ENCODE measurements around the gene SCN2A. TPM values are rescaled to one million over a fixed set of nuclear protein-coding genes. Genes with fewer than 3 reads are reported as not detected.
"Not testable (repeated sequence)": the region's sequence is repeated elsewhere in the genome, so short reads cannot be mapped to it uniquely, and the experiment has no call there.

Gene SCN2A
- total RNA-seq, 2 experiments from 2014 or later = 0.21 TPM; not detected in 1

DNA sequence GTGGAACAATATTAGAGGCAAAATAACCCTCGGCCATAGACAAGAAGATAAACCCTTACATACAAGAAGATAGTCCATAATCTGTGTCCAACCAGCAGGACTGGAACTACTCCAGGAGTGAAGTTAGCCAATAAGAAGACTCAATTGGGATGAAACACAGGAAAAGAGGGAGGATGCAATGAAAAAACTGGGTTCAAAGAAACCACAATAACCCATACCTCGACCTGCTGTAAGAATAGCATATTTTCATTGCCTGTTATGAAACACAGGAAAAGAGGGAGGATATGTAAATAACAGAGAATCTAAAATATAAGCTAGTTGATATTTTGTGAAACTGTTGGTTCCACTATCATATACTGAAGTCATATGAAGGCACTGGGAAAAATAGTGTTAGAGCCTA, 143.1 kb downstream of the SCN2A start:
- Mint-ChIP-seq H3K4me3 (no peak overlapping the region), H3K27ac (no peak overlapping the region), H3K4me1 (peaks cover 2% of the 10 kb centered on the region), H3K36me3 (no peaks in the 10 kb centered on the region), H3K27me3 (peaks cover 15% of the 10 kb centered on the region), H3K9me3 (ENCODE audit: low read depth) (no peaks in the 10 kb centered on the region)
- CTCF ChIA-PET = no interaction called here
- ATAC-seq (no peak), DNase-seq (no peak)

DNA sequence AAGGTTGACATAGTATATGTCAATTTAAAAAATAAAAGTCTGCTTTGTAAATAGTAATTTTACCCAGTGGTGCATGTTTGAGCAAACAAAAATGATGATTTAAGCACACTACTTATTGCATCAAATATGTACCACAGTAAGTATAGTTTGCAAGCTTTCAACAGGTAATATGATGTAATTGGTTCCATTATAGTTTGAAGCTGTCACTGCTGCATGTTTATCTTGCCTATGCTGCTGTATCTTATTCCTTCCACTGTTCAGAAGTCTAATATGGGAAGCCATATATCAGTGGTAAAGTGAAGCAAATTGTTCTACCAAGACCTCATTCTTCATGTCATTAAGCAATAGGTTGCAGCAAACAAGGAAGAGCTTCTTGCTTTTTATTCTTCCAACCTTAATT, 151.7 kb downstream of the SCN2A start:
- no peak overlapping the region for H3K4me3 Mint-ChIP-seq
- CTCF ChIA-PET = no interaction called here
- peaks cover 10% of the 10 kb centered on the region for H3K27me3 Mint-ChIP-seq
- DNase-seq (no peak), ATAC-seq (no peak)
- H3K4me1 Mint-ChIP-seq = peaks cover 8% of the 10 kb centered on the region
- H3K36me3 Mint-ChIP-seq = no peaks in the 10 kb centered on the region
- no peaks in the 10 kb centered on the region for H3K9me3 Mint-ChIP-seq (ENCODE audit: low read depth)
- no peak overlapping the region for H3K27ac Mint-ChIP-seq

DNA sequence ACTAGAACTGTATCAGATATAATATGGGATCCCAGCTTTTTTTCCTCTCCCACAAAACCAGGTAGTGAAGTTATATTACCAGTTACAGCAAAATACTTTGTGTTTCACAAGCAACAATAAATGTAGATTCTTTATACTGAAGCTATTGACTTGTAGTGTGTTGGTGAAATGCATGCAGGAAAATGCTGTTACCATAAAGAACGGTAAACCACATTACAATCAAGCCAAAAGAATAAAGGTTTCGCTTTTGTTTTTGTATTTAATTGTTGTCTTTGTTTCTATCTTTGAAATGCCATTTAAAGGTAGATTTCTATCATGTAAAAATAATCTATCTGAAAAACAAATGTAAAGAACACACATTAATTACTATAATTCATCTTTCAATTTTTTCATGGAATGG, 152.6 kb downstream of the SCN2A start:
- CTCF ChIA-PET = interaction anchor here (0.7 kb wide), 1 partner anchor 483 kb away, joined by 3 read pairs; no protein-coding TSS in a partner anchor
- DNase-seq (no peak), ATAC-seq (peak; percentile 49)
- Mint-ChIP-seq H3K36me3 (no peaks in the 10 kb centered on the region), H3K27ac (peak overlapping the region; percentile 44), H3K9me3 (ENCODE audit: low read depth) (no peaks in the 10 kb centered on the region), H3K4me1 (peaks cover 8% of the 10 kb centered on the region), H3K27me3 (peaks cover 15% of the 10 kb centered on the region), H3K4me3 (peak overlapping the region; percentile 47)

DNA sequence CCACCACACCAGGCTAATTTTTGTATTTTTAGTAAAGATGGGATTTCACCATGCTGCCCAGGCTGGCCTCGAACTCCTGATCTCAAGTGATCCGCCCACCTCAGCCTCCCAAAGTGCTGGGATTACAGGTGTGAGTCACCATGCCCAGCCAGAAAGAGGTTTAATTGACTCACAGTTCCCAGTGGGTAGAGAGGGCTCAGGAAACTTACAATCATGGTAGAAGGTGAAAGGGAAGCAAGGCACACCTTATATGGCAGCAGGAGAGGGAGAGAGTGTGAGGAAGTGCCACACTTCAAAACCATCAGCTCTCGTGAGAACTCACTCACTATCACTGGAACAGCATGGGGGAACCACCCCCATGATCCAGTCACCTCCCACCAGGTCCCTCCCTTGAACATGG, 159.4 kb downstream of the SCN2A start:
- H3K36me3 Mint-ChIP-seq; H3K27ac Mint-ChIP-seq; DNase-seq; ATAC-seq; CTCF ChIA-PET; H3K4me1 Mint-ChIP-seq; H3K9me3 Mint-ChIP-seq (ENCODE audit: low read depth); H3K4me3 Mint-ChIP-seq: not testable (repeated sequence)
- peaks cover 33% of the 10 kb centered on the region for H3K27me3 Mint-ChIP-seq

DNA sequence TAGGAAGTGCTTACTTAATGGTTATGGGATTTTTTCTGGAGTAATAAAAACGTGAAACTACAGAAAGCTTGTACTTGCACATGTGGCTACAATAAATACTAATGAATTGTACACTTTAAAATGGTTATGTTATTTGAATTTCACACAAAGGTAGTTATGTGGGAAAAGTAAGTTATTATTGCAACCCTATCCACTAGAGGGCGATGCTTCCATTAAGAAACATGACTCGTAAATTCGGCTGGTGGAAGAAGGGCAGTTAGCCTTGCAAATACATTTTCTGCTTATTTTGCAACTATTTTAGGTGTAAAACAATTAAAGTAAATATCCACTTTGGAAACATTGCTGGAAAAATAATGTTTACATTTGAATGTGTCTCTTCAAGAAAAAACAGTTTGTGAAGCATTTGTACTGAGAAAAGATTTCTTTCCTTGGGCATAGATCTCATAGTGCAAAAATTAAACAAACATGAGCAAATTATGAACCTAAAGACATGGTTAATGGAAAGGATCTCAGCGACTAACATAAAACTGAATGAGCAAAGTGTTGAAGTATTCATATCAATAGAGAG, 162.2 kb downstream of the SCN2A start:
- CTCF ChIA-PET = interaction anchor here (0.7 to 2.0 kb wide), 4 partner anchors 247 to 489 kb away, joined by 3 to 12 read pairs (median 4); no protein-coding TSS in a partner anchor

DNA sequence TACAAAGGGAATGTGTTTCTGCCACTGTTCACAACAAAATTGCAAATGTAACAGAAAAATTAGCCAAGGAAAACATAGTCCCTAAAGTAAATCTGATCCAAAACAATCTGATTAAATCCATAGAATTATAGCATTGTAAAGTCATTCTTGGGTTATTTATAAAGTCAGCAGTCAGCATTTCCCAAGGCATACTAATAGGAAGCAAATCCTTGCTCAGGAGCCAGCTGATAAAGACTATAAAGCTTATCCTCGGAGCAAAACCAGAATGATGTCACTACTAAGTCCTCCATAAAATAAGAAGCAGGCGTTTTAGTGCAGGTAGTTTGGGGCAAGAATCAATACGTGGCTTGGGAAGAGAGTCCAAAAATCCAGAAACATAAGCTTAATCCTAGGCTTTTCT, 162.9 kb downstream of the SCN2A start:
- H3K36me3 Mint-ChIP-seq = no peaks in the 10 kb centered on the region
- no peaks in the 10 kb centered on the region for H3K9me3 Mint-ChIP-seq (ENCODE audit: low read depth)
- H3K27me3 Mint-ChIP-seq = peaks cover 37% of the 10 kb centered on the region
- CTCF ChIA-PET = interaction anchor here (1.1 to 2.0 kb wide), 6 partner anchors 105 to 489 kb away, joined by 3 to 12 read pairs (median 3); no protein-coding TSS in a partner anchor
- H3K4me3 Mint-ChIP-seq = no peak overlapping the region
- no peaks in the 10 kb centered on the region for H3K4me1 Mint-ChIP-seq
- ATAC-seq = no peak
- no peak overlapping the region for H3K27ac Mint-ChIP-seq
- DNase-seq = no peak

More for the DNA sequence above, 162.2 kb downstream of the SCN2A start:
- H3K27ac Mint-ChIP-seq = no peak overlapping the region
- no peaks in the 10 kb centered on the region for H3K36me3 Mint-ChIP-seq
- H3K27me3 Mint-ChIP-seq = peaks cover 38% of the 10 kb centered on the region
- no peak overlapping the region for H3K4me3 Mint-ChIP-seq
- no peaks in the 10 kb centered on the region for H3K4me1 Mint-ChIP-seq
- H3K9me3 Mint-ChIP-seq (ENCODE audit: low read depth) = no peaks in the 10 kb centered on the region
- DNase-seq (no peak), ATAC-seq (no peak)

DNA sequence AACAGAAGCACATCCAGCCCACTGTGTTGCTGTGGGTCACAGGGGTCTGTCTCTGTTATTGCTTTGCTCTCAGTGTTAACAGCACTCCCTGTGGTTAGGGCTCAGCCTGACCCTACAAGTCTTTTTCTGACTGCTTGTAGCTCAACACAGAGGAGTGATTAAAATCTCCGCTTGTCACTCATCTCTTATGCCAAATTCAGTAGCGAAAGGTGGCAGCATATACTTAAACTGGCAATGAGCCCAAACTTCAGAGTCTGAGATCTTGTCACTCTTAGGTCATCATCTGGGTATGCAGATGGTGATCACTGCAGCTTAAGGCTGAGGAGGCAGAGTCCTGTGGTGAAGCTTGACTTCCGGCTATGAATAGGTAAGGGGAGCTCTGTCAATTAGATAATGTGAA, 167.0 kb downstream of the SCN2A start:
- H3K36me3 Mint-ChIP-seq = no peaks in the 10 kb centered on the region
- DNase-seq = no peak
- H3K4me1 Mint-ChIP-seq = no peaks in the 10 kb centered on the region
- CTCF ChIA-PET = interaction anchor here (1.4 kb wide), 1 partner anchor 468 kb away, joined by 5 read pairs; no protein-coding TSS in a partner anchor
- peaks cover 25% of the 10 kb centered on the region for H3K27me3 Mint-ChIP-seq
- H3K4me3 Mint-ChIP-seq = no peak overlapping the region
- ATAC-seq = no peak
- no peaks in the 10 kb centered on the region for H3K9me3 Mint-ChIP-seq (ENCODE audit: low read depth)
- H3K27ac Mint-ChIP-seq = no peak overlapping the region

DNA sequence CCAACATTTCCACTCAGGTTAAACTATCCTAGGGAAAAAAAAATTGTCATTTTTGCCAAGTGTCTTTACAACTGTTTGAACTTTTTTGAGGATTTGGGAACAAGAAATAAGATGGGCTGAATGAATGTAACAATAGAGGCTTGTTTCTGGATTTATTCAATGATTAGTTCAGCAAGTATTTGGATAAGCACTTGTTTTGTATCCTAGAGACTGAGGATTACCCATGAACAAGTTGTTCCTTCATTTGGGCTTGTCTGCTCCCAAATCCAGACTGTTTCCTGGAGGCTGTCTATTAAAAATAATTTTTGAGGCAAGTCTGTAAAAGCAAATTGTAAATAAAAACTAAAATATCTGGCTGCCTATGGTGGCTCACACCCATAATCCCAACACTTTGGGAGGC, 168.3 kb downstream of the SCN2A start:
- Mint-ChIP-seq H3K27ac (no peak overlapping the region), H3K27me3 (peaks cover 16% of the 10 kb centered on the region), H3K4me3 (no peak overlapping the region), H3K36me3 (no peaks in the 10 kb centered on the region), H3K9me3 (ENCODE audit: low read depth) (no peaks in the 10 kb centered on the region), H3K4me1 (no peaks in the 10 kb centered on the region)
- DNase-seq (no peak), ATAC-seq (no peak)
- CTCF ChIA-PET = no interaction called here

DNA sequence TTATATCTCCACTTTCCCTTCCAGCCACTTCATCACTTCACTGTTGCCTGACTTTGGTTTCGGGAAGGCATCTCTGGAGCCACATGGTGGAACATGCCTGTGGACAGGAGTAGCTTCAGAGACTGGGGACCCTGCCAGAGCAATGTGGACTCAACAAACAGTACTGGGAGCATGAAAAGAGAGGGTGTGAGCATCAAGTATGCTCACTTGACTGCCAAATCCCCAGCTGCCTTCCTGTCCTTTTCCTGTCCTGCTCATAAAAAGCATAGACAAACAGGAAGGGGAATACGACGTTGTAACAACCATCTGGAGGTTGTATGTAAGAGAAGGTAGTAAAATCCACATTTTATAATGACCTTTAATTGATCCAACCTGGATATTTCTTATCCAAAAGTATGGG, 169.0 kb downstream of the SCN2A start:
- ATAC-seq (no peak), DNase-seq (no peak)
- Mint-ChIP-seq H3K4me1 (no peaks in the 10 kb centered on the region), H3K36me3 (no peaks in the 10 kb centered on the region), H3K27ac (no peak overlapping the region), H3K27me3 (peaks cover 16% of the 10 kb centered on the region), H3K9me3 (ENCODE audit: low read depth) (no peaks in the 10 kb centered on the region), H3K4me3 (no peak overlapping the region)
- CTCF ChIA-PET = no interaction called here

DNA sequence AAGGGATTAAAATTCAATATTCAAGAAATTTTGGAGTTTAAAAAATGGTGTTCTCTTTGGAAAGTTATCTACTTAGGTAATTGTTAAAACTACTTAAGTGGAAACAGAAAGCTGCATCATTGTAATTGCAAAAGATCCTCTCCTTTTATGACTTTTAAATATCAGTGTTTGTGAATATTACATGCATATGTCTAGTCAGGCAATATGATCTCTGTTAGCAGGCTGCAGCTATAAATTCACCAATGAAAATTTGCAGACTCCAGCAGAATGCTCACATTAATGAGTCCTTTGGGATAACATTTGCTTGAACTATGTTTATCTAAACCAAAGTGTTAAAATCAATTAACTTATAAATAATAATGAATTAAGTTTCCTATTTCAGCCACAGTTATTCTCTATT, 171.1 kb downstream of the SCN2A start:
- Mint-ChIP-seq H3K9me3 (ENCODE audit: low read depth) (no peaks in the 10 kb centered on the region), H3K4me3 (no peak overlapping the region), H3K27me3 (peaks cover 4% of the 10 kb centered on the region), H3K36me3 (no peaks in the 10 kb centered on the region), H3K4me1 (no peaks in the 10 kb centered on the region), H3K27ac (no peak overlapping the region)
- ATAC-seq (no peak), DNase-seq (no peak)
- CTCF ChIA-PET = no interaction called here

DNA sequence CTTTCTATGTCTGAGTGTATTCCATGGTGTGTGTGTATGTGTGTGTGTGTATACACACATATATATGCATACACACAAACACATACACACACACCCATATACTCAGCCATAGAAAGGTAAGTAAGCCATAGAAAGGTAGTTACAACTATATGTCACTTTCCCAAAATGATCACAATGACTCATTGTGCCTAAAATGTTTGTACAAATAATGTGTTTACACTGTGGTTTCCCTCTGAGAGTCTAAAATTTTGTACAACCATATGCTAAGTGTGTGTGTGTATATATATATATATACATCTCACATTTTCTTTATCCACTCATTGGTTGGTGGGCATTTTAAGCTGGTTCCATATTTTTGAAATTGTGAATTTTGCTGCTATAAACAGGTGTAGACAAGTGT, 175.0 kb downstream of the SCN2A start:
- DNase-seq (no peak), ATAC-seq (no peak)
- no peak overlapping the region for H3K4me3 Mint-ChIP-seq
- no peaks in the 10 kb centered on the region for H3K4me1 Mint-ChIP-seq
- CTCF ChIA-PET = no interaction called here
- no peak overlapping the region for H3K27ac Mint-ChIP-seq
- H3K36me3 Mint-ChIP-seq = no peaks in the 10 kb centered on the region
- H3K9me3 Mint-ChIP-seq (ENCODE audit: low read depth) = peaks cover 5% of the 10 kb centered on the region
- peaks cover 4% of the 10 kb centered on the region for H3K27me3 Mint-ChIP-seq

DNA sequence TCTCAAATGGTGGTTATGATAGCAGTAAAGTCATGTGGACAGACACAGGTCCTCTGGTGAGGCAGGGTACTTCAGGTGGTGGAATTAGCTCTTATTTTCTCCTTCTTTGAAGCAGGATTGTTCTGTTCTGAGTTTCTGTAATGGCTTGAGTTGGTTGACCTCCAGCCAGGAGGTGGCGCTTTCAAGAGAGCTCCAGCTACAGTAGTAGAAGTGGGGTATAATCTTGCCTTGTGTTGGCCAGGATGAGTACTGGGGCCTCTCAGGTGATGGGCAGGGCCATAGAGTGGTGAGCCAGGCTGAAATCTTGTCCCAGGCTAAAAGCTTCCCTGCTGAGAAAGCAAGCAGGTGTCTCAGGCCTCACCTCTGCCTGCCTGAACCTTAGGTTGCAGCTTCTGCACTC, 177.8 kb downstream of the SCN2A start:
- ATAC-seq (no peak), DNase-seq (no peak)
- H3K36me3 Mint-ChIP-seq = no peaks in the 10 kb centered on the region
- peaks cover 5% of the 10 kb centered on the region for H3K9me3 Mint-ChIP-seq (ENCODE audit: low read depth)
- no peak overlapping the region for H3K4me3 Mint-ChIP-seq
- CTCF ChIA-PET = no interaction called here
- no peak overlapping the region for H3K27ac Mint-ChIP-seq
- H3K4me1 Mint-ChIP-seq = no peaks in the 10 kb centered on the region
- H3K27me3 Mint-ChIP-seq = peaks cover 2% of the 10 kb centered on the region

DNA sequence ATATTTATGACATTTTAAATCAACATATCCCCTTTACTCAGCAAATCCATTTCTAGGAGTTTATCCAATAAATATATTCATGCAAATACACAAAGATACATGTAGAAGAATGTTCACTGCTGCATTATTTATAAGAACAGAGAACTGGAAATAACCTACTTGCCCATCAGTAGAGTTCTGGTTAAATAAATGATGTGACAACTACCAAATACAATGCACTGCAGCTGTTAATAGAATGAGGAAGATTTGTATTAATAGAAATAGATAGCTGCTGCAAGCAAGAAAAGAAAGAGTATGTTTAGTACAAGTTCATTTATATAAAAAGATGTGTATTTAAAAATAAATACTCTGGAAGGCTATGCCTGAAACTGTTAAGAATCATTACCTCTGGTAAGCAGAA, 181.0 kb downstream of the SCN2A start:
- Mint-ChIP-seq H3K4me1 (no peaks in the 10 kb centered on the region), H3K9me3 (ENCODE audit: low read depth) (peaks cover 5% of the 10 kb centered on the region), H3K27me3 (peaks cover 2% of the 10 kb centered on the region), H3K4me3 (no peak overlapping the region), H3K36me3 (no peaks in the 10 kb centered on the region), H3K27ac (no peak overlapping the region)
- ATAC-seq = no peak
- CTCF ChIA-PET = no interaction called here
- DNase-seq = no peak

DNA sequence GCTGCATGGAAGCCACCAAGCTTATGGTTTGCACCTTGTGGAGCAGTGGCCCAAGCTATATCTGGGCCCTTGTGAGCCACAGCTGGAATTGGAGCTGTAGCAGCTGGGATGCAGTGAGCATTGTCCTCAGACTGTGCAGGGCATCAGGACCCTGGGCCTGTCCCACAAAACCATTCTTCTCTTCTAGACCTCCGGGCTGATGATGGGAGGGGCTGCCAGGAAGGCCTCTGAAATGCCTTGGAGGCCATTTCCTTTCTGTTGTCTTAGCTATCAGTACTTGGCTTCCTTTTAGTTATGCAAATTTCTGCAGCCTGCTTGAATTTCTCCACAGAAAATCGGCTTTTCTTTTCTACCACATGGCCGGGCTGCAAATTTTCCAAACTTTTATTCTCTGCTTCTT, 183.9 kb downstream of the SCN2A start:
- CTCF ChIA-PET = no interaction called here
- DNase-seq = no peak

DNA sequence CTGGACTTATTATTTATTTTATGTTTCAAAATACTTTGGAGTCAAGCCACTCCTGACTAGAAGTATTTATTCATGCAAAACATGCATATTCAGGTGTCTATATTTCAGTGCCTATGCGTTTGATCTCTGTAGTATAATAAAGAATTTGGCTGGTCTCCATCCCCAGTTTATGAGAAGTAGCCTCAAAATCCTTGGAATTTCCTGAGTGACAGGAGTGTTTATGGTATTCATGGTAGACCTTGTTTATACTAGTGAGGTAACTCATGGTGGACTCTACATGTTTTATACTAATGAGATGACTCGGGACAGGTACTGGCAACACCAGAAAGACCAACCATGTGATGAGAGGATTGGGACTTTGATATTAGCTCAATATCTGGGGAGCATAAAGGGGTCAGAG, 186.3 kb downstream of the SCN2A start:
- CTCF ChIA-PET = no interaction called here

More for the DNA sequence above, 183.9 kb downstream of the SCN2A start:
- H3K4me1 Mint-ChIP-seq = no peaks in the 10 kb centered on the region
- H3K9me3 Mint-ChIP-seq (ENCODE audit: low read depth) = no peaks in the 10 kb centered on the region
- ATAC-seq = no peak
- no peaks in the 10 kb centered on the region for H3K36me3 Mint-ChIP-seq
- H3K4me3 Mint-ChIP-seq = no peak overlapping the region
- no peaks in the 10 kb centered on the region for H3K27me3 Mint-ChIP-seq
- H3K27ac Mint-ChIP-seq = no peak overlapping the region

More for the DNA sequence above, 186.3 kb downstream of the SCN2A start:
- Mint-ChIP-seq H3K4me3 (no peak overlapping the region), H3K27me3 (no peaks in the 10 kb centered on the region), H3K36me3 (no peaks in the 10 kb centered on the region), H3K27ac (no peak overlapping the region), H3K9me3 (ENCODE audit: low read depth) (no peaks in the 10 kb centered on the region), H3K4me1 (no peaks in the 10 kb centered on the region)
- no peak for DNase-seq
- ATAC-seq = no peak

All from activated CD8-positive, alpha-beta memory T cell treated with anti-CD3 and anti-CD28 coated beads, Interleukin-2, amount 10 ng/mL, durations not matched to agents 7 days and 5 days (primary cell).